A673 (cell line): ENCODE data around the gene PPFIBP1. TPM values are rescaled to one million over a fixed set of nuclear protein-coding genes. Genes with fewer than 3 reads are reported as not detected.

Source experiments
- Bru-seq: library from RNA; stranded (reverse); fragments of 400-500 nt; gene quantifications from one replicate; lab custom pipeline; 2021; lab: Mats Ljungman, UMichigan
- BruChase-seq, 2 experiments: library from RNA; stranded (reverse); fragments of 400-500 nt; gene quantifications; one replicate each; lab custom pipeline; 2021; lab: Mats Ljungman, UMichigan
- BruUV-seq: library from RNA; stranded (reverse); fragments of 400-500 nt; replicated peaks from 2 replicates; lab custom pipeline; 2021; lab: Mats Ljungman, UMichigan
- CTCF ChIA-PET: fragments of 300-600 bp; sonication (Branson Sonifier 250); formaldehyde crosslinking; loops from one replicate; lab custom pipeline; 2022; ENCODE audit warnings: antibody characterized with exemption; lab: Charles Lee
- POLR2A ChIA-PET: fragments of 300-600 bp; sonication (Branson Sonifier 250); formaldehyde crosslinking; loops from one replicate; lab custom pipeline; 2022; ENCODE audit warnings: antibody characterized with exemption; ENCODE audit not compliant: low non-redundant PET; lab: Charles Lee
- DNase-seq: peaks from one replicate; pipeline ENCODE4 v3.0.0-alpha.2; 2015; ENCODE audit warnings: low spot score
- H3K27ac ChIP-seq: fragments of 200-600 bp; sonication (generic); 2 replicates; pipeline ENCODE4 v1.5.1; 2016; ENCODE audit warnings: mixed run types, low read depth, mild to moderate bottlenecking, mixed read lengths, antibody characterized with exemption, low read length; ENCODE audit not compliant: poor library complexity, severe bottlenecking
- H3K27me3 ChIP-seq: fragments of 200-600 bp; sonication (generic); replicated peaks from 2 replicates; pipeline ENCODE4 v1.6.1; 2017; ENCODE audit warnings: mixed run types, low read depth, mild to moderate bottlenecking, mixed read lengths, antibody characterized with exemption, low read length; ENCODE audit not compliant: insufficient read depth, poor library complexity
- H3K36me3 ChIP-seq: fragments of 200-600 bp; sonication (generic); 2 replicates; pipeline ENCODE4 v1.6.1; 2016; ENCODE audit warnings: mixed run types, mild to moderate bottlenecking, mixed read lengths, antibody characterized with exemption, low read length; ENCODE audit not compliant: insufficient read depth, poor library complexity, severe bottlenecking
- H3K4me1 ChIP-seq: fragments of 200-600 bp; sonication (generic); 2 replicates; pipeline ENCODE4 v1.6.1; 2017; ENCODE audit warnings: mixed run types, mild to moderate bottlenecking, mixed read lengths, antibody characterized with exemption, low read length; ENCODE audit not compliant: insufficient read depth, poor library complexity, severe bottlenecking
- H3K4me3 ChIP-seq: fragments of 200-600 bp; sonication (generic); 2 replicates; pipeline ENCODE4 v1.5.1; 2016; ENCODE audit warnings: low read depth, mixed run types, mild to moderate bottlenecking, mixed read lengths, low read length; ENCODE audit not compliant: poor library complexity, severe bottlenecking
- H3K9me3 ChIP-seq: fragments of 200-600 bp; sonication (generic); 2 replicates; pipeline ENCODE4 v1.6.1; 2016; ENCODE audit warnings: mixed run types, low read depth, mild to moderate bottlenecking, mixed read lengths, antibody characterized with exemption, low read length; ENCODE audit not compliant: poor library complexity, severe bottlenecking
- CTCF ChIP-seq: fragments of 300-800, 200-600 bp; sonication (generic); conservative IDR thresholded peaks from 2 replicates; pipeline ENCODE4 v1.5.1; 2017; ENCODE audit warnings: low read depth, mild to moderate bottlenecking, antibody characterized with exemption, low read length, moderate library complexity, mixed read lengths
- EZH2 ChIP-seq: fragments of 200-600 bp; sonication (generic); IDR thresholded peaks from 2 replicates; pipeline ENCODE4 v1.6.1; 2017; ENCODE audit warnings: borderline replicate concordance, low read depth, mild to moderate bottlenecking, mixed read lengths, antibody characterized with exemption, low read length; ENCODE audit not compliant: poor library complexity, severe bottlenecking
- intact Hi-C: fragments of 100-400 bp; cut with micrococcal nuclease; formaldehyde crosslinking; loops from one replicate; pipeline ENCODE4 v1.10.0; 2022; ENCODE audit not compliant: unreplicated experiment
- long read RNA-seq: library from polyadenylated mRNA; stranded (forward); transcript quantifications from one replicate; pipeline ENCODE4 v2.0.0, GENCODE V29; 2022
- total RNA-seq: library from RNA; stranded (reverse); gene quantifications from 2 replicates; pipeline ENCODE4 v1.2.3, GENCODE V29; 2021

The PPFIBP1 gene
- total RNA-seq (41.2 and 49.1 TPM in 2 replicates), Bru-seq, nascent RNA (percentile 72 among the genes with signal in this experiment), BruChase-seq, experiment 1, labeled RNA remaining after a 2-hour chase (percentile 68 among the genes with signal in this experiment), BruChase-seq, experiment 2, labeled RNA remaining after a 6-hour chase (percentile 68 among the genes with signal in this experiment)
- long read RNA-seq, partial matches to known transcripts, result 7 of 44 reads
- long read RNA-seq, other reads (novel, unspliced or antisense), result 30 of 44 reads

DNA sequence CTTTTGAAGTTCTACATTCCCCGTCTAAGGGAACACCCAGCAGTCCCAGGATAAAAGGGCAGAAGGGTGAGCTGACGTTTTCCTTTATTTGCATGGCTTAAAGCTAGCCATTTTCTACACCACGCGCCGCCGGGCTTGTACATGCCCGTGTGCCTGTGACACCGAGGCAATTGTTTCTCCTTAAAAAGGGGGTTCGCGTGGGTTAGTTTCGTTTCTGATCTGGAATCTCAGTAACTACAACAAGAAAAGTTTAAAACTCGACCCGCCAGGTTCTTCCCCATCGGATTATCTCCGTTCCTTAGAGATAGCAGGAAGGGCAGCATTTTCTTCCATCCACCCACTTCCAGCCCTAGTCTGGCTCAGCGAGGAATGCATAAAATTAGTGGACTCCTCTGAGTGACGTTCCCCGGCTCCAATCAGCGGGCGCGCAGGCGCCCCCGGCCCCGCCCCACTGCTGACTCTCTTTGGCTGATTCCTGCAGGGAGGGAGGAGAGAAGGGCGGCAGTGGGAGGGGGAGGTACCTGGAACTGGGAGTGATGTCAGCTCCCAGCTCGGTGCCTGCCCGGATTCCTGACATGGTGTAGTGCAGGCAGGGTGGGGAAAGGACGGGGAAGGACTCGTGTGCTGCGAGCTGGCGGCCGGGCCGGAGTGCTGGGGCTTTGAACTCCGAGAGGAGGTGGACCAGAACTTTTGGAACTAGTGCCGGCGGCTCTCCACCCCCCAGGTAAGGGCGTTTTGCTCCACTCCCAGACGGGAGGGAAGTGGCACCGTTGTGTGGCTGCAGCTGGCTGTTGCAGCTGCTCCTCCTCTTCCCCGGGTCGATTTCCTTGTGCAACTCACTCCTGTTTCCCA, at the start of gene PPFIBP1:
Gene PPFIBP1 (plus strand): TSS at position 565 of the 852 bp plus-strand sequence. CDS start 109,191 bp downstream, outside the sequence.
- no peaks in the 10 kb centered on the region for H3K9me3 ChIP-seq
- H3K4me3 ChIP-seq, result peak within 1 kb of the TSS; percentile 69
- intact Hi-C loops, result loop anchor here (5.0 kb wide), 1 partner anchor 93 kb away; no protein-coding TSS in a partner anchor
- POLR2A ChIA-PET, result interaction anchor here (0.6 kb wide), 2 partner anchors 34 to 183 kb away, joined by 3 read pairs; no protein-coding TSS in a partner anchor
- no peaks in the 10 kb centered on the region for H3K27me3 ChIP-seq
- H3K4me1 ChIP-seq, result peaks cover 34% of the 10 kb centered on the region
- peak within 1 kb of the TSS; percentile 72 for H3K27ac ChIP-seq
- CTCF ChIA-PET, result interaction anchor here (0.6 kb wide), 2 partner anchors 25 to 112 kb away, joined by 3 to 4 read pairs; no protein-coding TSS in a partner anchor
- peak; percentile 99 for DNase-seq
- TF ChIP-seq EZH2, result no peak
- 0 out of 2 replicates have a peak, but pooled peaks have one; percentile 17 for TF ChIP-seq CTCF
- BruUV-seq, result TSS peak; percentile 95
- H3K36me3 ChIP-seq, result no peaks in the 10 kb centered on the region

GRCh38 chr12:27474344-27474743, 49.7 kb upstream of the PPFIBP1 start:
- no TSS peak for BruUV-seq
- no peak for TF ChIP-seq CTCF
- TF ChIP-seq EZH2, result no peak
- Histone ChIP-seq H3K27me3 (no peaks in the 10 kb centered on the region), H3K4me1 (no peaks in the 10 kb centered on the region), H3K27ac (no peak overlapping the region), H3K4me3 (no peak overlapping the region), H3K9me3 (peaks cover 20% of the 10 kb centered on the region), H3K36me3 (no peaks in the 10 kb centered on the region)
- ChIA-PET POLR2A (no interaction called here), CTCF (no interaction called here)
- intact Hi-C loops, result no loop called here
- DNase-seq, result no peak

GRCh38 chr12:27477049-27477448, 47.0 kb upstream of the PPFIBP1 start:
- Histone ChIP-seq H3K27ac (no peak overlapping the region), H3K4me1 (no peaks in the 10 kb centered on the region), H3K4me3 (no peak overlapping the region), H3K36me3 (no peaks in the 10 kb centered on the region), H3K9me3 (peaks cover 20% of the 10 kb centered on the region), H3K27me3 (no peaks in the 10 kb centered on the region)
- no peak for TF ChIP-seq EZH2
- no peak for TF ChIP-seq CTCF
- intact Hi-C loops, result no loop called here
- DNase-seq, result no peak
- POLR2A ChIA-PET, result no interaction called here
- no TSS peak for BruUV-seq
- CTCF ChIA-PET, result no interaction called here
